ENCODE results near the gene ADGRA1.

Gene ADGRA1

DNA sequence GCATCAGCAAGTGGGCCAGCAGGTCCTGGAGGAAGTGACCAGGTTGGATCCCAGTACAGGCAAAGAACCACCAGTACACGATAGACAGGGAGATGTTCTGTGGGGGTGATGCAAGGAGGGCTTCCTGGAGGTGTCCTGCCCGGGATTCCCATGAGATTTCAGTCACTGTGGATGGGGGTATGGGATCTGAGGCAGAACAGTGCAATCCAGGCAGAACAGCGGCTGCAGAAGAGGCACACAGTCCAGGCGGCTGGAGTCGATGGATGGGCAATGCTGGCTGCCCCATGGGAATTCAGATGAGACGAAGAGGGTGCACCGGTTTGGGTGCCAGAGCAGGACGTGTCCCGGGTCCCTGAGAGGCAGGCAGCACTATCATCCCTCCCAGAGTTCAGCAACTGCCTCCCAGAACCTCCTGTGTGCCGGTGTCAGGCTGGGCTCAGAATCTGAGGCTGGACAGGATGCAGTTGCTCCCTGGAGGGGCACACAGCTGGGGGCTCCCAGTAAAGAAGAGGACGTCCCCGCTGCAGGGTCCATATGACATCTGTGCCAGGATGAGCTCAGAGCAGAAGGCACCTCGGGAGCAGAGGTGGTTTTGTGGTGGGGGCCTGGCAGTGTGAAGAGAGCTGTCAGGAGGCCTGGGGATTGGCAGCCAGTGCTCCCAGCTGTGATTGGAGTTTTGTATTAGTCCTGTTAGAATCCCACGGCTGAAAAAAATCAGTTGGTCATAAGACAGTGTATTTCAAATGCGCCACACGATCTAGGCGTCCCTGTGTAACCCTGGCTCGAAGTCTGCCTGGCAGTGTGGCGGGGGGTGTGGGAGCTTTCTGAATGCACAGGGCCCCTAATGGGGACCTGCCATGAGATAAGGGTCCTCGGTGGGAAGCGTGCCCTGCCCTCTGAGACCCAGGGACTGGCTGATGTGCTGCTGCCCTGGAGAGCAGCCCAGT, 75.5 kb downstream of the ADGRA1 start:
- no peak for FAIRE-seq
- DNase-seq (ENCODE audit: insufficient read length, low spot score): no peak

GRCh38 chr10:133163889-133164815, 76.4 kb downstream of the ADGRA1 start:
- DNase-seq (ENCODE audit: insufficient read length, low spot score): no peak
- FAIRE-seq: no peak
- TF ChIP-seq SPI1 (IDR thresholded peaks at IDR 0.05; ENCODE audit: low read depth, low read length) (no peak), PAX5 (IDR thresholded peaks at IDR 0.05; ENCODE audit: insufficient read depth, low read length, severe bottlenecking) (no peak), POLR2AphosphoS5 (IDR thresholded peaks at IDR 0.05; ENCODE audit: low read depth, low read length) (no peak), TAF1 (IDR thresholded peaks at IDR 0.05; ENCODE audit: low read depth, low read length) (no peak), POLR2A (IDR thresholded peaks at IDR 0.05; ENCODE audit: low read depth, low read length) (no peak), POU2F2 (IDR thresholded peaks at IDR 0.05; ENCODE audit: low read depth, low read length) (no peak)

More for the DNA sequence above, 75.5 kb downstream of the ADGRA1 start:
- TF ChIP-seq SPI1 (IDR thresholded peaks at IDR 0.05; ENCODE audit: low read depth, low read length) (no peak), POU2F2 (IDR thresholded peaks at IDR 0.05; ENCODE audit: low read depth, low read length) (no peak)

DNA sequence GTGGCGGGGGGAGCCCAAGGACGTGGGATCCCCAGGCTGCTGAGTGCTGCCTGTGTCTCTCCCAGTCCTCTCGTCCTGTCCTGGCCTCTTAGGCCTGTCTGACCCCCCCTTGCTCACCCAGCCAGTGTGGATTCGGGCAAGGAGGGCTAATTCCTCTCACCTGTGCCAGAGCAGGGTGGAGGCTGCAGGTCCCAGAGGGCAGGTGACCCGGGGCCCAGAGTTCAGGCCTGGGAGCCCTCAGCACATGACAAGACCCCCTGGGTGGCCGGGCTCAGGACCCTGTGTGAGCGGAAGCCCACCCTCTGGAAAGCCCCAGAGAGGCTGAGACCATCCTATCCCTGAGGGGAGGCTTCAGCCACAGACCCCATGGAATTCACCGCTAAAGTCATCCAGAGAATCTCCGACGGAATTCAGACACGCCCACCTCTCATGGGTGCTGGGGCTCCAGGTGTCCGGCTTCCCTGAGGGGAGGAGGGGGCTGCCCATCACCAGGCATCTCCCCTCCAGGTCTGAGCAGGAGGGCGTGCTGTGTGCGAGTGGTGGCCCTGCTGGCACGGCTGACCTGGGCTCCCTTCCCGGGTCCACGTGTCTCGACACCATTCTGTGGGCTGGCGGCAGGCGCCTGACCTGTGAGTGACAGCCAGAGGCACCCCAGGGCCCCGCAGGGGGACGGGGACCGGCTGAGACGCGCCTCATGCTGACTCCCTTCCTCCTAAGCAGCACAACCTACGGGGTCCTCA, 77.3 kb downstream of the ADGRA1 start:
- FAIRE-seq (no peak), DNase-seq (ENCODE audit: insufficient read length, low spot score) (no peak)
- no peak for TF ChIP-seq POLR2AphosphoS5 (IDR thresholded peaks at IDR 0.05; ENCODE audit: low read depth, low read length)
- no peak for TF ChIP-seq POU2F2 (IDR thresholded peaks at IDR 0.05; ENCODE audit: low read depth, low read length)
- no peak for TF ChIP-seq SPI1 (IDR thresholded peaks at IDR 0.05; ENCODE audit: low read depth, low read length)
- no peak for TF ChIP-seq PAX5 (IDR thresholded peaks at IDR 0.05; ENCODE audit: insufficient read depth, low read length, severe bottlenecking)
- TF ChIP-seq POLR2A (IDR thresholded peaks at IDR 0.05; ENCODE audit: low read depth, low read length): no peak
- TF ChIP-seq TAF1 (IDR thresholded peaks at IDR 0.05; ENCODE audit: low read depth, low read length): no peak

DNA sequence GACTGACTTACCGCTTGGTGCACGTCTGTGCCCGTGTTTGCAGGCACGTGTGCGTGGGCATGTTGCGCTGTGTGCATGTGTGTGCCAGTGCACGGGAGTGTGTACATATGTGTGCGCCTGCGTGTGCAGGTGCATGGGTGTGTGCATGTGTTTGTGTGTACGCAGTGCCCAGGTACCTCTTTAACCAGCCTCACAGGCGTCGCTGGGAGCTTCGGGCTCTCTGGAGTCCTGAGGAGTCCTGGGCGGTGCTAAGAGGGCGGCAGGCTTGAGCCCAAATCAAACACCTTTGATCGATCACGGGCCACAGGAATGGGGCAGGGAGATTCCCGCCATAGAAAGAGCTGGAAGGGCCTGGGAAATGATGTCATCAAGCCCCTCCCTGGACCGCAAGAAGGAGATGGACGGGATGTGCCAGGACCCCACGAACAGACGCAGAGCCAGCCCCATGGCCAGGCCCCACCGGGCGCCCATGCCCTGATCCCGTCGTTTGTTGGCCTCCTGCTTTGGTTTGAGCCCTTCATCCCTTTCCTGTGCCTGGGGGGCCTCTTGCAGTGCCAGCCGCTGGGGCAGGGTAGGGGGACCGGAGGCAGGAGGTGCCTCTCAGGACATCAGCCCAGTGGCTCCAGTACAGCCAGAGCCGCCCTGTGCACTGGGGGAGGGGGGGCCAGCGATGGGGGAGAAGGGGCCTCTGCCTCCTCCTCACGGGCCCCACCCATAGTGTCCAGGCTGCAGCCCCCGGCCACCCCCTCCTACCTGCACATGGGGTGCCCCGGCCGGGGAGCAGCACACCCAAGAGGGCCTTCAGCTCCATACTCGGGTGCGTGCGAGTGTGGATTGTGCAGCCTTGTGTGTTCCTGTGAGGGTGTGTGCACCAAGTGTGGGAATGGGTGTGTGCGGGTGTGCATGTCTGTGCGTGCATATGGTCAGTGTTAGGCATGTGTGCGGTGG, 78.1 kb downstream of the ADGRA1 start:
- TF ChIP-seq SPI1 (IDR thresholded peaks at IDR 0.05; ENCODE audit: low read depth, low read length) (no peak), POLR2AphosphoS5 (IDR thresholded peaks at IDR 0.05; ENCODE audit: low read depth, low read length) (no peak), POU2F2 (IDR thresholded peaks at IDR 0.05; ENCODE audit: low read depth, low read length) (no peak), POLR2A (IDR thresholded peaks at IDR 0.05; ENCODE audit: low read depth, low read length) (no peak), TAF1 (IDR thresholded peaks at IDR 0.05; ENCODE audit: low read depth, low read length) (no peak)
- DNase-seq (ENCODE audit: insufficient read length, low spot score): no peak

DNA sequence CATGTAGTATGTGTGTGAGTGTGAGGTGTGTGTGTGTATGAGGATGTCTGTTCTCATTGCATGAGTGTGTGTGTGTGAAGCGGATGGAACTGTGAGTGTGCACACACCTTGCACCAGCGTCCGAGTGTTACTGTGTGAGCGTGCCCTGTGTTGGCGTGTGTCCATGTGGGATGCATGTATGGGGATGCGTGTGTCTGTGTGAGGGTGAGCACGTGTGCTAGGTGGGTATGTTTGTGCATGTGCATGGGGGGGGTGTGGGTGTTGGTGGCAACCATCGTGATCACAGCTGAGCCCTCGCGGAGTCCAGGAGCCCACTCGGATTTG, 78.7 kb downstream of the ADGRA1 start:
- DNase-seq (ENCODE audit: insufficient read length, low spot score) (no peak), FAIRE-seq (no peak)
- TF ChIP-seq POLR2AphosphoS5 (IDR thresholded peaks at IDR 0.05; ENCODE audit: low read depth, low read length): no peak
- TF ChIP-seq POLR2A (IDR thresholded peaks at IDR 0.05; ENCODE audit: low read depth, low read length): no peak

More for the DNA sequence above, 78.1 kb downstream of the ADGRA1 start:
- FAIRE-seq: no peak

- no peak for FAIRE-seq
- no peak for DNase-seq (ENCODE audit: insufficient read length, low spot score)
- TF ChIP-seq POLR2AphosphoS5 (IDR thresholded peaks at IDR 0.05; ENCODE audit: low read depth, low read length): no peak
- no peak for TF ChIP-seq SPI1 (IDR thresholded peaks at IDR 0.05; ENCODE audit: low read depth, low read length)
- no peak for TF ChIP-seq POLR2A (IDR thresholded peaks at IDR 0.05; ENCODE audit: low read depth, low read length)
- TF ChIP-seq PAX5 (IDR thresholded peaks at IDR 0.05; ENCODE audit: insufficient read depth, low read length, severe bottlenecking): no peak
- no peak for TF ChIP-seq POU2F2 (IDR thresholded peaks at IDR 0.05; ENCODE audit: low read depth, low read length)
- TF ChIP-seq TAF1 (IDR thresholded peaks at IDR 0.05; ENCODE audit: low read depth, low read length): no peak
These were observed 79.3 kb downstream of the ADGRA1 start for GRCh38 chr10:133166828-133167692.

DNA sequence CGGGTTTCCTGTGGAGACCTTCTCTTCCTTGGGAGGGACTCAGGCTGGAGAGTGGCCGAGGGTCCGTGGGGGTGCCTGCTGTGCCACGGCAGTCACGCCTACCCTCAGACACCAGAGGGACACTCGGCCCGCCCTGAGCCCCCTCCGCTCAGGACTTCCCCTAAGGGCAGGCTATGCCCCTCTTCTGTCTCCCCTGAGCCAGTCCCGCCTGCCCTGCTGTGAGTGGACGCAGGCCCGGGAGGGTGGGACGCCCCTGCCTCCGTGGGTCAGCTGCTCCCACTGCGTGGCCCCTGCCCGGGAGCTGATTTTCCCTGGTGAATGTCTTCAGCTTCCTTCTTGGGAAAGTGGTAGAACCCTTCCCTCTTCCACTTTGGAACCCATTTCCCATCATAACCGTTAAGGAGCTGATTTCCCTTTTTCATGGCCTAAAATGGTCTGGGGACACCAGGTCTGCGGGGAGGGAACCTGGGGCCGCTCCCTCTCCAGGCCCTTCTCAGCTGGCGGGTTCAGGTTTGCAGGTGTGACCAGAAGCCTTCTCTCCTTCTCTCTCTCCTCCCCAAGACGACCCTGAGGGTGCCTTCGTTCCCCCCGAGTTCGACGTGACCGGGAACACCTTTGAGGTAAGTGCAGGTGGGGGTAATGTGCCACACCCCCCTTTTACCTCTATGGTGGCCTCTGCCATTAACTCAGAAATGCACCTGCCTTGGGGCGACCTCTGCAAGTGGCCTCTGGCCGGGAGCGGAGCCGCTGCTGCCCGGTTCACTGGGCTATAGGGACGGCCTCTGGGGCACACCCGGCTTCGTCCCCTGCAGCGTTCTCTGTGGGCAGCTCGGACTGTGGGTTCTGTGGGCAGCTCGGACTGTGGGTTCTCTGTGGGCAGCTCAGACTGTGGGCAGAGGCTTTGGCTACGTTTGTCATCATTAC, 80.2 kb downstream of the ADGRA1 start:
- no peak for TF ChIP-seq POLR2AphosphoS5 (IDR thresholded peaks at IDR 0.05; ENCODE audit: low read depth, low read length)
- no peak for TF ChIP-seq PAX5 (IDR thresholded peaks at IDR 0.05; ENCODE audit: insufficient read depth, low read length, severe bottlenecking)
- TF ChIP-seq SPI1 (IDR thresholded peaks at IDR 0.05; ENCODE audit: low read depth, low read length): no peak
- TF ChIP-seq TAF1 (IDR thresholded peaks at IDR 0.05; ENCODE audit: low read depth, low read length): no peak
- no peak for TF ChIP-seq POLR2A (IDR thresholded peaks at IDR 0.05; ENCODE audit: low read depth, low read length)
- no peak for TF ChIP-seq POU2F2 (IDR thresholded peaks at IDR 0.05; ENCODE audit: low read depth, low read length)
- no peak for DNase-seq (ENCODE audit: insufficient read length, low spot score)
- FAIRE-seq: no peak
